ENCODE data around the gene CNTD1.

The CNTD1 gene

DNA sequence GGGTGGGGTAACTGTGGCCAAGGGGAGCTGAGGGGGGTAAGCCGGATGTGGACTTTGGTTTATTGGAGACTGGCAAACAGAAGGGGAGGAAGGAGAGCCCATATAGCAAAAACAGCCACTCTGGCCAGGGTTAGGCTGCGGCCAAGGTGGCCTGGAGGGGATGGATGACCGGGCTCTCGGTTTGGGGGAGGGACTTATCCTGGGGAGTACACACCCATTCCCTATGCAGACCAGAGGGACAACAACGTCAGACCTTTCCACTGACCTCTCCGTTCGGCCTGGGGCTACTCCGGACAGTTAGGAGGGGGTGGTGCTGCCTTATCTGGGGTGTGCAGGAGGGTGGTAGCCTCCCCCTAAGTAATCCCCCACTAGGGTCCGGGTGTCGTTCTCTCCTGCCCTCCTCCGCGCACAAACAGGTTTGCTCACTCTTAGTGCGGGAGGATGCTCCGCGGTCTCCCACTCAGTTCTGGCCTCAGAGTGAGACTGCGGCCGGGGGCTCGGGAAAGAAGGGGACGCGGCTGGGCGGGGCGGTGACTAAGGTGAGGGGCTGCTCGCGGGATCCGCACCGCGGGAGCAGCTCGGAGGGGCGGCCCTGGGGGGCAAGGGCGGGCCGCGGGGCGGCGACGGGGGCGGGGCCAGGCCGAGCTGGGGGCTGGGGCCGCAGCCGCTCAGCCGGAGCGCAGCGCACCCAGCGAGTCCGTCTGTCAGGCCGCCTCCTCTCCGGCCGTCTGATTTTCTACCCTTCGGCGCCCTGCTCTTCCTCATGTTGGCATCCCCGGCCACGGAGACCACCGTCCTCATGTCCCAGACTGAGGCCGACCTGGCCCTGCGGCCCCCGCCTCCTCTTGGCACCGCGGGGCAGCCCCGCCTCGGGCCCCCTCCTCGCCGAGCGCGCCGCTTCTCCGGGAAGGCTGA lies 18.5 kb upstream of the CNTD1 start, which contains the start of gene WNK4:
WNK4 (plus strand) TSS at position 675 of the 915 bp plus-strand sequence; CDS start at position 764, 89 bp downstream.
- DNase-seq = no peak

DNA sequence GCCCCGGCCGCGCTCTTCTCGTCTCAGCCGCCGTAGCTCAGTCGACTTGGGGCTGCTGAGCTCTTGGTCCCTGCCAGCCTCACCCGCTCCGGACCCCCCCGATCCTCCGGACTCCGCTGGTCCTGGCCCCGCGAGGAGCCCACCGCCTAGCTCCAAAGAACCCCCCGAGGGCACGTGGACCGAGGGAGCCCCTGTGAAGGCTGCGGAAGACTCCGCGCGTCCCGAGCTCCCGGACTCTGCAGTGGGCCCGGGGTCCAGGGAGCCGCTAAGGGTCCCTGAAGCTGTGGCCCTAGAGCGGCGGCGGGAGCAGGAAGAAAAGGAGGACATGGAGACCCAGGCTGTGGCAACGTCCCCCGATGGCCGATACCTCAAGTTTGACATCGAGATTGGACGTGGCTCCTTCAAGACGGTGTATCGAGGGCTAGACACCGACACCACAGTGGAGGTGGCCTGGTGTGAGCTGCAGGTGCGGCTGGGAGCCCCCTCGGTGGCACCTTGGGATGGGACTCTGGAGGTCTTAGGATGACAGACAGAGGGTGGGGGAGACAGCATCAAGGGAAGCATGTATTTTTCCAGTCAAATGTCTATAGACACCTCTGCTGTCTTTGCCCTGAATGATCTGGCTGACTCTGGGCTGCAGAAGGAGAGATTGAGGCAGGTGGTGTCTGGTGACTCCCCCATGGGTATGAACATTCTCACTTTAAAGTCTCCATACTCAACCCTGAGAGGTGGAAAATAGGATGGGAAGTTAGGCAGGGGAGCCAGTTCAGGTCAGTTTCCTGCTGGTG lies 17.6 kb upstream of the CNTD1 start:
- DNase-seq = no peak

DNA sequence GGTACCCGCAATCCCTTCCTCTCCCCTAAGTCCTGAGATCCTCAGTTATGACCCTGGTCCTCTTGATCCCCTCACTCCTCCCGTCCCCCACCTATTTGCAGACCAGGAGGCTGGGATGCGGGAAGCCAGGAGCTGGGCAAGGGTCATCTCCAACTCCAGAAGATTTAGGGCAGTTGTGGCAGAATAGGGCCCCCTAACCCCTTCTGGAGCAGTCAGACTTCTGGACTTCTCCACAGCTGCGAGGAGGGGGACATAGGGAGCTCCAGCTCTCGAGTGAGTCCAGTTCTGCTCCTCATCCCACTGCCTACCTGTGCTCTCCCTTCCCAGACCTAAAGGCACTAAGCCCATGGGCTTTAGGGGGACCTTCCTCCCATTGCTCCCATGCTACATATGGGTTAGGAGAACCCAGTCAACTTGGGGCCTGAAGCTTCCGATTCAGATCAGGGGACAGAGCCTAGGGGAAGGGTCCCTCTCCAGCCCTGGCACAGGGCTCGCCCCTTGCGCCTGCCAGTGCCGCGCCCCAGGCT lies 17.0 kb upstream of the CNTD1 start:
- no peak for DNase-seq

DNA sequence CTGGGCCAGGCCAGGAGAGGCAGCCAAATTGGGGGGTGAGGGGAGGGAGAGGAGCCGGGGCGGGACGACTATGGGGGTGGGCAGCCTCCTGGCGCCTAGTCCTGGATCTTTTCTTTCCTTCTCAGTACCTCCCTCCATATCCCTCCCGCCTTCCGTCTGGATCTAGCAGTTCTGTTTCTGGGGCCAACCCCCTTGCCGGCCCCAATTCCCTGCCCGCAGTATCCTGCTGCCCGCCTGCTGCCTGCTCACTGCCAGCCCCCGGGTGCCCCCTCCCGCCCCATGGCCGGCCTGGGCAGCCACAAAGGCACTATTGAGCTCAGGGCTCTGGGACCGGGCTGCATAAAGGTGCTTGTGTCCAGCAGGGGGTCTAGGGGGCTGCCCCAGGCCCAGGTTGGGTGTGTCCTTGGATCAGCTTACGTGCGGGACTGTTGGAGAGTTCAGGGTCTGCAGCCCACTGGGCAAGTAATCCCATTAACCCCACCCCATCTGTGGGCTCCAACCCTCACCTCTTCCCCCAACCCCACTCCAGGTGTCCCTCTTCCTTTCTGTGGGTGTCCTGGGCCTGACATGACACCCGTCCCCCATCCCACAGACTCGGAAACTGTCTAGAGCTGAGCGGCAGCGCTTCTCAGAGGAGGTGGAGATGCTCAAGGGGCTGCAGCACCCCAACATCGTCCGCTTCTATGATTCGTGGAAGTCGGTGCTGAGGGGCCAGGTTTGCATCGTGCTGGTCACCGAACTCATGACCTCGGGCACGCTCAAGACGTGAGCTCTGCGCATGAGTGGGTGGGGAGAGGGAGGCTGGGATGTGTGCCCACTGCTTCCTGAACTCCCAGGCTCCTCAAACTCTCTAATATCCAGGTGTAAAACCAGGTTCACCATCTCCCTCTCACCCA lies 16.2 kb upstream of the CNTD1 start:
- DNase-seq = no peak

DNA sequence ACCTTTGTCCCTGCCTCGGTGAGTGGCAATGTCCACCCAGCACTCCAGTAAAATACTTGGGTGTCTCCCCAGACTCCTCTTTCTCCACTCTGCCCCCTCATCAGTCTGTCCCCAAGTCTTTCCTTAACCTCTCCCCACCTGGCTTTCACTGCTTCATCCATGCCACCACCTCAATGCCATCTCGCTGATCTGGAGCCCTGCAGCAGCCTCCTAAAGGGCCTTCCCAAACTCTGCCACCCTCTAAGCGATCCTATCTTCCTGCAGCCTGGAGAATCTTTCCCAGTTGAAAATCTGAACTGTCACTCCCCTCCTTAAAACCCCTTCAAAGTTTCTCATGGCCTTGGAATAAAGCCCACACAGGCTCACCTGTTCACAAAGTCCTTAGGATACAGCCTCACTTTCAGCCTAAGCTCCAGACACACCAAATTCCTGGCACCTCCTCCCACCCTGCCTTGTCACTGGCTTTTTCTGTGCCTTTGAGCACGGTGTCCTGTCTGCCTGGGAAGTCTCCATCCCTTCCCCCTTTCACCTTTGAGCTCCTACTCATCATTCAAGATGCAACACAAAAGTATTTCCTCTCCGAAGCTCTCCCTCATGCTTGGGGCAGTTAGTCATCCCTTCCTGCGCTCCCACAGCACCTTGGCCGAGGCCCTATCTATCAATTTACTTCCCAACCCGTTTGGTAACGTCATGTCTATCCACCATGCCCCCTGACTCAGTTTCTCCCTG lies 15.4 kb upstream of the CNTD1 start:
- DNase-seq = no peak

DNA sequence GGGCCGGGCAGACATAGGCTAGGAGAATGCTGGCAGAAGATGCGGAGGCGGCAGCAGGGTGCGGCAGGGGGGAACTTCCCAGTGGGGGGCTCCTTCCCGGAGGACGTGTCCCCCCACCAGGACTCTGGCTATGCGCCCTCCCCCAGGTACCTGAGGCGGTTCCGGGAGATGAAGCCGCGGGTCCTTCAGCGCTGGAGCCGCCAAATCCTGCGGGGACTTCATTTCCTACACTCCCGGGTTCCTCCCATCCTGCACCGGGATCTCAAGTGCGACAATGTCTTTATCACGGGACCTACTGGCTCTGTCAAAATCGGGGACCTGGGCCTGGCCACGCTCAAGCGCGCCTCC lies 14.9 kb upstream of the CNTD1 start:
- no peak for DNase-seq

DNA sequence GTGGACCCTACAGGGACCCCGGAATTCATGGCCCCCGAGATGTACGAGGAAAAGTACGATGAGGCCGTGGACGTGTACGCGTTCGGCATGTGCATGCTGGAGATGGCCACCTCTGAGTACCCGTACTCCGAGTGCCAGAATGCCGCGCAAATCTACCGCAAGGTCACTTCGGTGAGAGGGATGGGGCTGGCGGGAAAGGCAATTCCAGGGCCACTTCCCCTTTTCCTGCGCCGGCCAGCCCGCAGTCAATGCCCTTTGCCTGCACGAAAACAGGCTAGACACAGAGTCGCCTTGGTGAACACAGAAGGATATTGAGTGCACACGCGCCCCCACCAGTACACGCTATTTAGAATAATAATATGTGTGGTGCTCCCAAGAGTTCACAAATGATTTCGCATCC lies 14.3 kb upstream of the CNTD1 start:
- DNase-seq = no peak

DNA sequence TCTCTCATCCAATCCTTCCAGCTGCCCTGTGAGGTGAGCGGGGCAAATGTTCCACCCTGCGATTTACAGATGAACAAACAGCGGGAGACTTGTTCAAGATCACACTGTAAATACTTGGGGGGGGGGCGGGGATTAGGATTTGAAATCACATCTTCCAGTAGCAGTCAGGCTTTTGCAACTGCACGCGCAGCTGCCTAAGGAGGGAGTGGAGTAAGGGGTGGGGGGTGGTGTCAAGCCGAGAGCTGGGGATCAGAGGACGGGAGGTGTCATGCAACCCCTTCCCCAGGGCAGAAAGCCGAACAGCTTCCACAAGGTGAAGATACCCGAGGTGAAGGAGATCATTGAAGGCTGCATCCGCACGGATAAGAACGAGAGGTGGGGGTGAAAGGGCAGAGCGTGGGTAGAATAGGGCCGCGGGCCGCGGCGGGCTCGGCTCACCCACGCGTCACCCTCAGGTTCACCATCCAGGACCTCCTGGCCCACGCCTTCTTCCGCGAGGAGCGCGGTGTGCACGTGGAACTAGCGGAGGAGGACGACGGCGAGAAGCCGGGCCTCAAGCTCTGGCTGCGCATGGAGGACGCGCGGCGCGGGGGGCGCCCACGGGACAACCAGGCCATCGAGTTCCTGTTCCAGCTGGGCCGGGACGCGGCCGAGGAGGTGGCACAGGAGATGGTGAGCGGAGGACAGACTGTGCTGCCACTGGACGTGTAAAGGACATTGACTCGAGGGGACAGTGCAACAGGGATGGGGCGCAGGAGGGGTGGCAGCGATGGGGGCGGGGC lies 13.7 kb upstream of the CNTD1 start:
- no peak for DNase-seq

DNA sequence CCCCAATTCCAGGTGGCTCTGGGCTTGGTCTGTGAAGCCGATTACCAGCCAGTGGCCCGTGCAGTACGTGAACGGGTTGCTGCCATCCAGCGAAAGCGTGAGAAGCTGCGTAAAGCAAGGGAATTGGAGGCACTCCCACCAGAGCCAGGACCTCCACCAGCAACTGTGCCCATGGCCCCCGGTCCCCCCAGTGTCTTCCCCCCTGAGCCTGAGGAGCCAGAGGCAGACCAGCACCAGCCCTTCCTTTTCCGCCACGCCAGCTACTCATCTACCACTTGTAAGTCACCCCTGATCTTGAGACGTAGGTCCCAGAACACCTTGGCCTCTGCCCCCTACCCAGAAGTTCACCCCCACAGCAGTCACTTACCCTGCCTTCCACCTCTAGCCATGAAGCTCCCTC lies 11.4 kb upstream of the CNTD1 start:
- no peak for DNase-seq

DNA sequence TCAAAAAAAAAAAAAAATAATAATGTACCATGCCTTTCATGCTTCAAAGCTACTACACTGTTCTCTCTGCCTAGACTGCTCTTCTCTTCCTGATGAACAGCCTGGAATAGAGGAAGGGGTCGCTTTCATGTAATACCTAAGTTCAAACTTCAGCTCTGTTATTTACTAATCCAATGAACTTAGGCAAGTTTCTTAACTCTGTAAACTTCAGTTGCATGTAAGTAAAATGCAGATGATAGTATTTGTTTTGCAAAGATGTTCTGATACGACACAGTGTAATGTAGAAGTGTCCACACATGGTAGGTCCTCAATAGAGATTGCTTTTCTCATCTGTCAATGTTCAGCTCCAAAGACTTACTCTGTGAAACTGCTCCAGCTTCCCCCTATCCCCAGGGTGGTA lies 6.7 kb upstream of the CNTD1 start:
- DNase-seq = no peak

DNA sequence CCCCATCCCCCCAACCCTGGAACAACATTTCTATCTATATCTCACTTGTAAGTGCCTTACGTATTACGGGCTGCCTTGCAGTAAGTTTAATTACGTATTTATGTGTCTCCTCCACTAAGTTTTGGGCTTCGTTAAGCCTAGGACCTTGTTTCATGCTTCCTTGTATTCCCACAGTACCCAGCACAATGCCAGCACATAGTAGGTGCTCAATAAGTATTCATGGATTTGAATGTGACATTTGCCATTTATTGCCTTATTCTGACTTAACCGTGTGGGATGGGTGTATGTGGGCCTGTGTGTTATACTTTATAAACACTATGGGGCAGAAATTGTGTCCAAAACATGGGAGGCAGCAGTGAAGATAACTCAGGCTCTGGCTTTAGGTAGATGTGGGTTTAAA lies 6.1 kb upstream of the CNTD1 start:
- no peak for DNase-seq

DNA sequence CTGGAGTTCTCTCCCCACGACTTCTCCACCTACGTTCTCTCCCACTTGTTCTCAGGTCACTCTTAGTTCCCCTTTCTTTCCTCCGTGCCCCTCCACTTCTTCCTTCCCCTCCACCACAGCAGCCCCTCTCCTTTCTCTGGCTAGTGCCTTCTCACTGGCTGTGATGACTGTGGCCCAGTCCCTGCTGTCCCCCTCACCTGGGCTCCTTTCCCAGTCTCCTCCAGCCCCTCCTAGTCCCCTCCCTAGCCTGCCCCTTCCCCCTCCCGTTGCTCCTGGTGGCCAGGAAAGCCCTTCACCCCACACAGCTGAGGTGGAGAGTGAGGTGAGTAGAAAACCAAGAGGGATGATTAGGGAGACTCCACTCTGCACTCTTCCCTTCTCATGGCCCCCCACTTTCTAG lies 3.6 kb upstream of the CNTD1 start:
- DNase-seq = no peak

DNA sequence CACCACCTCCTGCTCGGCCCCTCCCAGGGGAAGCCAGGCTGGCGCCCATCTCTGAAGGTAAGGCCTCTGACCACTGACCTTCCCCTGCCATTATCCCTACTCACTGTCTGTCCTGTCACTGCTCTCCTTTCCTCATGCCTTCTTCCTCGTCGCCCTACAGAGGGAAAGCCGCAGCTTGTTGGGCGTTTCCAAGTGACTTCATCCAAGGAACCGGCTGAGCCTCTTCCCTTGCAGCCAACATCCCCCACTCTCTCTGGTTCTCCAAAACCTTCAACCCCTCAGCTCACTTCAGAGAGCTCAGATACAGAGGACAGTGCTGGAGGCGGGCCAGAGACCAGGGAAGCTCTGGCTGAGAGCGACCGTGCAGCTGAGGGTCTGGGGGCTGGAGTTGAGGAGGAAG lies 3.2 kb upstream of the CNTD1 start:
- no peak for DNase-seq

DNA sequence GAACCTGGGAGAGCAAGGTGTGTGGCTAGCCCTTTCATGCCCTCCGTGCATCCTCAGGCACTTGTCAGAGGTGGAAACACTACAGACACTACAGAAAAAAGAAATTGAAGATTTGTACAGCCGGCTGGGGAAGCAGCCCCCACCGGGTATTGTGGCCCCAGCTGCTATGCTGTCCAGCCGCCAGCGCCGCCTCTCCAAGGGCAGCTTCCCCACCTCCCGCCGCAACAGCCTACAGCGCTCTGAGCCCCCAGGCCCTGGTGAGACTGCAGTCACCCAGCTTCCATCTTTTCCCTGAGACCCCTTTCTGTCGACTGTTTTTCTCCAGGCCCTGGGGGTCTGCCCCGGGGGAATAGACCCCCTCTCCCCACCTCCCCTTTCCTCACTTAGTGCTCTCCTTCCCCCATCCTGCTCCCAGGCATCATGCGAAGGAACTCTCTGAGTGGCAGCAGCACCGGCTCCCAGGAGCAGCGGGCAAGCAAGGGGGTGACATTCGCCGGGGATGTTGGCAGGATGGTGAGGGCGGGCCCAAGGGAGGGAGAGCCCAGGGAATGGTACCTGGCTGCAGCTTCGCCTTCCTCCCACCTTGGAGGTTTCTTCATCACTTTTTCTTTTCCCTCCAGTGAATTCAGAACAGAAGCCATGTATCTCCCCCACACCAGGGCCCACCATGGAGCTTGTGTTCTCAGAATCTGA lies 2.4 kb upstream of the CNTD1 start:
- DNase-seq = no peak

DNA sequence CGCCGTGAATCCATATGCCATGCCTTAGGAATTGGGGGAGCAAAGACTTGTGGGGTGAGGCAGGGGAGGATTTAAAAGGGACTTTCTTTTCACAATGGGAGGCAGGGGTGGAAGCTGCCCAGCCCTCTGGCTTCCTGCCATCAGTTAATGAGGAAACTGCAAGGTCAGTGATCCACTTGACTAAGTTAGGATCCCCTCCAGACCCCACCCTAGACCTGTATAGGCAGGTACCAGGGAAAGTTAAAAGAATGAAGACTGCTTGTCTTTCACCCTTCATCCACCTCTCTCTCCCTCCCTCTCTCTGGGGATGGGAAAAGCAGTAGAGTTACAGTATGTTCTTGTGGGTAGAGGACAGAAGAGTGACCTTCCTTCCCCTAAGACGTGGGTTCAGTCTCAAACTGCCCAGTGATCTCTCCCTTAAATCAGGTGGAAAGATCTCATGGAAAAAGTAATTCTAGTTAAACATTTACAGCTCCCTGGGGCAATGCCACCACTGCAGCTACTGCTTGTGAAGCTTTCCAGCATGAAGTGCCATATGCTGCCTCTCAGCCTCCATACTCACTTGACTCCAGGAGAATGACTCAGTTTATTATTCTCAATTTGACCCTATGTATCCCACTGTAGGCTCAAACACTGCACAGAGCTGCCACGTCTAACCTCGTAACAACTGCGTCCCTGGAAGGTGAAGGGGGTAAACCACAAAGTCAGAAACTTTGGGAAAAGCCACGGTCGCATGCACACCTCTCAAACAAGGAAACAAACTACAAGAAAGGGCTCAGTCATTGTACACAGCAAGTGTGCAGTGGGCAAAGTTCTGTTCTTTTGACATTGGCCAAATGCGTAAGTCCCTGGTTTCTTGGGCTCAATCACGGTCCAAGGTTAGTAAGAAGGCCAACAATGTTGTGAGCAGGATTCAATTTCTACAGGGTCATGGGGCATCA lies 1.3 kb upstream of the CNTD1 start:
- DNase-seq = no peak

DNA sequence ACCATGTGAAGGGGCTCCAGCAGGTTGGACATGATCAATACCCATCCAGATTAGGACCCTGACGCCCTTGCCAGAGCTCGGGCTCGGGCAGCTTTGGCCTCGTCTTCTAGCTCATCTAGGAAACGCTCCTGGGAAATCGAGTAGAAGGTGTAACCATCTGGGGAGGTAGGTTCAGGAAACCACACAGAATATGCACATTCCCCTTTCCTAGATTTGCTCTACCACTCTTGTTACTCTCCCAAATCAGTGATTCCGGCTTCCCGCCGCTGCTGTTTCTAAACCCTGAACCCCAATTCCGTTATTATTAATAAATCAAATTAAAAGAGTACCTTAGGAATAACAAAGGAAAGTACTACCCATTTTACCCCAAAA lies 664 bp upstream of the CNTD1 start:
- DNase-seq = no peak

DNA sequence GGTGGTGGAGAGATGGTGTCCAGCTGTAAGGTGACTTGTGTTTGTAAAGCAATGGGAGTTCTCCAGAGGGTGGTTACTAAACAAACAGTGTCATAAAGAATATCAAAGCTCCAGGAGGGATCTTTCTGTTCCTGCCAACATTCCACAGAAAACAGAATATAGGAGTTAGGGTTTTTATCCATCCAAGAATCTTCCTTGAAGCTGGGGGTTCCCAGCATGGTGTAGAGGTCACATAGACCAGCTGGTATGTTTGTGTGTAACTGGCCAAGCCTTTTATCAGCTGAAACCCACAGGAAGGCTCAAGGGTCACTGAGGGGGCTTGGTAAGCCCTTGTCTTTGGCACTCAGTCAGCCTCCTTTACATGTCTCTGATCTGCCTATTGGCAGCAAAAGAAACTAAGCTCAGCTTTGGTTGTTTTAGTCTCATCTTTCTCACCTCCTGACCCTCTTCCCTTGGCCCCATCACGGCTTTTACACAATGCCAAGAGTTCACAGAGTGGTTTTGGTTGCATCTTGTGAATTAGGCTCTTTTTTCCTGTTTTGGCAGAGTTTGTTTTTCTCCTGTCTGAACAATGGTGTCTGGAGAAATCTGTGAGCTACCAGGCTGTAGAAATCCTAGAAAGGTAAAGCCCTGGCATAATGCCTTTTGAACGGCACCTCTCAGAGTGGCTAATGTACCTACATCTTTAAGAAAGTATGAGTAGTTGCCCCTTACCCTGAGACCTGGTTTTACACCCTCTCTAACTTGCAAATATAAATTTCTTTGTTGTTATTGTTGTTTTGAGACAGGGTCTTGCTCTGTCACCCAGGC lies 4.6 kb downstream of the CNTD1 start:
- DNase-seq = no peak

DNA sequence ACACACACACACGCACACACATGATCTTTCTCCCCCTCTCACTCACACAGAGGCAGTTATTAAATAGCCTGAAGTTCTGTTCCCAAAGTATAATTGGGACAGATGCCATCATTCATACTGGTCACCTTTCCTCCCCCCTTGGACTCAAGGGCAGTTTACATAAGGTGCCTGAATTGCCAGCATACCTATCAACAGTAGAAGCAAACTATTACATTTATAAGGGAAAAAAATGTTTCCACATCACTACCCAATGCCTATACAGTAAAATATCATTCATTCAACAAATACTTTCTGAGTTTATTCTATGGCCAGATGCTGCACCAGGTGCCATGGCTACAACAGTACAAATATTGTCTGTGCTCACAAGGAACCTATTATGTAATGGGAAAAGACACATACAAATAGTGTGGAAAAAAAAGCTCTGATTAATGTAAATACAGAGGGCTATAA lies 6.3 kb downstream of the CNTD1 start:
- DNase-seq = no peak

DNA sequence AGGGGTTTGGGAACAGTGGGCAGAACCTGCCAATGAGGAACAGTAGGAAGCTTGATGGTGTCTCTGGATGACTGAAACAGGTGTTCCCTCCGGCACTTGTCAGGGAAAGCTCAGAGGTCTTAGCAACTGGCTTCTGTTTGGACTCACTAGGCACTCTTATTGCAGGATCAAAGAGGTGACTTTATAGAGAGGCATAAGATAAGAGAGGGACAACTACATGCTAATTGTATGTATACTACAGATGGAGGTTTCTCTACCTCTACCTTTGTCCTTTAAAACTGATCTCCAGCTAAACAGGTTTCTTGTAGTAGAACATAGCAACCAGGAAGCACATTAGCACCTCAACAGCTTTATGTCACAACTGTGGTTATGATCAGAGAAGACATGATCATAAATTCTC lies 7.6 kb downstream of the CNTD1 start:
- DNase-seq = no peak
